ENCODE results near the gene ZNF26.

DNA sequence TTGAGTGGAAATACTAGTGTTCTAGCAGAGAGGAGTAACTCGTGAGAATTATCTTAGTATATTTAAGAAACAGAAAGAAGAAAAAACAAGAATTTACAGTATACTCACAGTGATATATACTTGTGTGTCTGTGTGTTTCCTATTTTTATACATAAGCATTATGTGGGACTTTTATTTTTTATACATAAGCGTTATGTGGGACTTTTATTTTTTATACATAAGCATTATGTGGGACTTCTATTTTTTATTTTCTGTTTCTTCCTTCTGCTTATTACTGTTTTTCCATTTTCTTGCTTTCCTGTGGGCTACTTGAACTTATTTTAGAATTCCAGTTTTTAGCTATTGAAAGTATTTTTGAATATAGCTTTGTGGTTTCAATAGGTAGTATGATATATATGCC lies 87.7 kb downstream of the ZNF26 start:
- TF ChIP-seq, protein P1, sequence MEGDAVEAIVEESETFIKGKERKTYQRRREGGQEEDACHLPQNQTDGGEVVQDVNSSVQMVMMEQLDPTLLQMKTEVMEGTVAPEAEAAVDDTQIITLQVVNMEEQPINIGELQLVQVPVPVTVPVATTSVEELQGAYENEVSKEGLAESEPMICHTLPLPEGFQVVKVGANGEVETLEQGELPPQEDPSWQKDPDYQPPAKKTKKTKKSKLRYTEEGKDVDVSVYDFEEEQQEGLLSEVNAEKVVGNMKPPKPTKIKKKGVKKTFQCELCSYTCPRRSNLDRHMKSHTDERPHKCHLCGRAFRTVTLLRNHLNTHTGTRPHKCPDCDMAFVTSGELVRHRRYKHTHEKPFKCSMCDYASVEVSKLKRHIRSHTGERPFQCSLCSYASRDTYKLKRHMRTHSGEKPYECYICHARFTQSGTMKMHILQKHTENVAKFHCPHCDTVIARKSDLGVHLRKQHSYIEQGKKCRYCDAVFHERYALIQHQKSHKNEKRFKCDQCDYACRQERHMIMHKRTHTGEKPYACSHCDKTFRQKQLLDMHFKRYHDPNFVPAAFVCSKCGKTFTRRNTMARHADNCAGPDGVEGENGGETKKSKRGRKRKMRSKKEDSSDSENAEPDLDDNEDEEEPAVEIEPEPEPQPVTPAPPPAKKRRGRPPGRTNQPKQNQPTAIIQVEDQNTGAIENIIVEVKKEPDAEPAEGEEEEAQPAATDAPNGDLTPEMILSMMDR (IDR thresholded peaks at IDR 0.05) = no peak
- TF ChIP-seq POLR2AphosphoS5 (IDR thresholded peaks at IDR 0.05; ENCODE audit: low read depth, low read length) = no peak
- no peak for TF ChIP-seq SIN3A (IDR thresholded peaks at IDR 0.05; ENCODE audit: borderline replicate concordance, insufficient read depth, low read depth, low read length)
- no peak for TF ChIP-seq TCF7L2 (IDR thresholded peaks at IDR 0.05; ENCODE audit: low read depth, low read length)
